GM12865 (cell line): ENCODE data around the gene DSC2.

Source experiments
- DNase-seq: peaks from one replicate; pipeline ENCODE4 v3.0.0; 2010; ENCODE audit warnings: low read depth
- H3K4me3 ChIP-seq: 2 replicates; pipeline ENCODE4 v1.5.1; 2011; ENCODE audit warnings: mild to moderate bottlenecking, low read depth, low read length, control low read depth
- TF ChIP-seq, protein P1 (sequence below): IDR thresholded peaks from 2 replicates; pipeline ENCODE4 v1.5.1; 2011; ENCODE audit warnings: low read length, control low read depth, low read depth, inconsistent platforms; ENCODE audit not compliant: insufficient read depth; ENCODE audit errors: missing control alignments

DSC2 gene

GRCh38 chr18:31104444-31104843 is 2.2 kb upstream of the DSC2 start:
- DNase-seq: no peak
- H3K4me3 ChIP-seq: no peak overlapping the region
- TF ChIP-seq, protein P1, sequence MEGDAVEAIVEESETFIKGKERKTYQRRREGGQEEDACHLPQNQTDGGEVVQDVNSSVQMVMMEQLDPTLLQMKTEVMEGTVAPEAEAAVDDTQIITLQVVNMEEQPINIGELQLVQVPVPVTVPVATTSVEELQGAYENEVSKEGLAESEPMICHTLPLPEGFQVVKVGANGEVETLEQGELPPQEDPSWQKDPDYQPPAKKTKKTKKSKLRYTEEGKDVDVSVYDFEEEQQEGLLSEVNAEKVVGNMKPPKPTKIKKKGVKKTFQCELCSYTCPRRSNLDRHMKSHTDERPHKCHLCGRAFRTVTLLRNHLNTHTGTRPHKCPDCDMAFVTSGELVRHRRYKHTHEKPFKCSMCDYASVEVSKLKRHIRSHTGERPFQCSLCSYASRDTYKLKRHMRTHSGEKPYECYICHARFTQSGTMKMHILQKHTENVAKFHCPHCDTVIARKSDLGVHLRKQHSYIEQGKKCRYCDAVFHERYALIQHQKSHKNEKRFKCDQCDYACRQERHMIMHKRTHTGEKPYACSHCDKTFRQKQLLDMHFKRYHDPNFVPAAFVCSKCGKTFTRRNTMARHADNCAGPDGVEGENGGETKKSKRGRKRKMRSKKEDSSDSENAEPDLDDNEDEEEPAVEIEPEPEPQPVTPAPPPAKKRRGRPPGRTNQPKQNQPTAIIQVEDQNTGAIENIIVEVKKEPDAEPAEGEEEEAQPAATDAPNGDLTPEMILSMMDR: no peak

GRCh38 chr18:31103423-31103822 is 1.2 kb upstream of the DSC2 start:
- H3K4me3 ChIP-seq: no peak overlapping the region
- TF ChIP-seq, protein P1: no peak
- DNase-seq: no peak

- no peak overlapping the region for H3K4me3 ChIP-seq
- TF ChIP-seq, protein P1: no peak
- no peak for DNase-seq
Observed at GRCh38 chr18:31102941-31103340, 720 bp upstream of the DSC2 start.

GRCh38 chr18:31101183-31102024 is 817 bp downstream of the DSC2 start:
- H3K4me3 ChIP-seq: no peak overlapping the region
- DNase-seq: no peak
- TF ChIP-seq, protein P1: no peak

DNA sequence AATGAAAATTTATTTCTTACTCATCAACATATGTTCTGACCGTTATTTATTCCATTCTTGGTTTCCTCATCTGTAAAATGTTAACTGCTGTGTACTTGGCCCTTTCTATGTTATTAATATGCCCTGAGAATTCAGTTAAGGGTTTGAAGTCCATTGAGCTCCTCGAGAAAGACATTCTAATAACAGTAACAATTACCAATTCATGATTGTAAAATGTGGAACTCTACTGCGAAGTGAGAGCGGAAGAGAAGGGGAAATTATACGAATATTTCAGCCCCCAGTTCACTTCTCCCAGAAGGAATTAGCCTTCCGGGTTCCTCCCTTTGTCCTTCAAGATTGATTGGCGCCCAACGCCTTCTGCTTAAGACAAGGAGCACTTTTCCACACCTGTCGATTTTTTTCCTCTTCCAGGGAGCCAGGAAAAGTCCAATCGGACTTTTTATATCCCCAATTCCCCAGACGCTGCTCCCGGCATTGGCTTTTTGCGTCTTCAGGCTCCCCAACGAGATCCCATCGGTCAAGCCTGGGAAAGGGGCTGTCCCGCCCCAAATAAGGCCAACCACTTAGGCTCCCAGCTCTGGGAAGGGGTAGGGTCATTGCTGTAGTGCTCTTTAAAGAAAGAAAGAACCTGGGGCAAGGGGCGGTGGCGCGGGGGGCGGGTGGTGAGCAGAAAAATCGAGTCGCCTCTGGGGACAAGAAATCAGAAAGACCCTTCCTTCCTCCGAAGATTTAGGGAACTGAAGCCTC is 1.6 kb downstream of the DSC2 start:
- H3K4me3 ChIP-seq: no peak overlapping the region
- DNase-seq: no peak

GRCh38 chr18:31099450-31100230 is 2.6 kb downstream of the DSC2 start:
- H3K4me3 ChIP-seq: no peak overlapping the region
- DNase-seq: no peak
- TF ChIP-seq, protein P1: no peak

More for the DNA sequence above, 1.6 kb downstream of the DSC2 start:
- TF ChIP-seq, protein P1: no peak
